Measurements from ENCODE around the gene GGT6.
"Not testable (repeated sequence)": the region's sequence is repeated elsewhere in the genome, so short reads cannot be mapped to it uniquely, and the experiment has no call there.

GGT6 gene

GRCh38 chr17:4592240-4593005 is 32.0 kb upstream of the GGT6 start:
- no peak for DNase-seq (ENCODE audit: low read depth)
- H3K4me3 ChIP-seq (ENCODE audit: low read depth, low read length): no peak overlapping the region
- TF ChIP-seq CTCF (IDR thresholded peaks at IDR 0.05; ENCODE audit: insufficient read depth, low read depth, low read length, missing control alignments): no peak

DNA sequence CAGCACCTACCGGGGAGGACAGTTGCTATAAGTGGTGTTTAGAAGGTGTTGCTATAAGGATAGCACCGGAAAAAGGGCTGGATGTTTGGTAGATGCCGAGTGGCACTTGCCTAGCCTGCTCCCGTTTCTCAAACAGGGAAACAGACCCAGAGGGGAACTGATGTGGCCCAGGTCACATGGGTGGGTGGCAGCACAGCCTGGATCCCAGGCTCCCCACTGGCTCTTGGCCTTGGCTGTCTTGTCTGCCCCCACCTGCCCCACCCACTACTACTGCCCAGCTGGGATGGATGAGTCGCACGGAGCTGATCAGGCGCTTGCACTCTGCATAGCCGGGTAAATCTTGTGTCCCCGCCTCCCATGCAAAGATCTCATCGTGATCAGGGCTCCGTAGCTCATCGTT is 31.2 kb upstream of the GGT6 start:
- no peak overlapping the region for H3K4me3 ChIP-seq (ENCODE audit: low read depth, low read length)
- DNase-seq (ENCODE audit: low read depth): no peak
- no peak for TF ChIP-seq CTCF (IDR thresholded peaks at IDR 0.05; ENCODE audit: insufficient read depth, low read depth, low read length, missing control alignments)

DNA sequence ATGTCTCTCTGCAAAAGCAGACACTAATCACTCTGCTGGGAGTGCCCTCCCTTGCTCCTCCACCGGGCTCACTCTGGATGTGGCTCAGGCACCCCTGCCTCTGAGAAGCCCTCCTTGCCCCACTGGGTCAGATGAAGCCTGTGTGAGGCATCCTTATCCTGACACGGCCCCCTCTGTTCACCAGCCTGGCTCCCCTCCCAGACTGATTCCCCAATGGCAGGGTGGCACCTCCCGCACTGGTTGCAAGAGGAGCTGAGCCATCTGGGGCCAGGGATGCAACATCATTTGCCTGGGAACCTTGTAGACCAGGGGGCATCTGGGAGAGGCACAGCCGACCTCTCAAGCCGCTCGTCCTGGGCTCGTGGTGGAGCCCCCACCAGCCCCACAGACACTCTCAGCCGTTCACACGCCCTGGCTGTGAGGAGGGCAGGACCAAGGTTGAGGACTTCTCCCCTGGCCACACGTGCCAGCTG is 30.6 kb upstream of the GGT6 start:
- H3K4me3 ChIP-seq (ENCODE audit: low read depth, low read length): no peak overlapping the region
- no peak for TF ChIP-seq CTCF (IDR thresholded peaks at IDR 0.05; ENCODE audit: insufficient read depth, low read depth, low read length, missing control alignments)
- no peak for DNase-seq (ENCODE audit: low read depth)

GRCh38 chr17:4590042-4590441 is 29.7 kb upstream of the GGT6 start:
- DNase-seq (ENCODE audit: low read depth); H3K4me3 ChIP-seq (ENCODE audit: low read depth, low read length): not testable (repeated sequence)

DNA sequence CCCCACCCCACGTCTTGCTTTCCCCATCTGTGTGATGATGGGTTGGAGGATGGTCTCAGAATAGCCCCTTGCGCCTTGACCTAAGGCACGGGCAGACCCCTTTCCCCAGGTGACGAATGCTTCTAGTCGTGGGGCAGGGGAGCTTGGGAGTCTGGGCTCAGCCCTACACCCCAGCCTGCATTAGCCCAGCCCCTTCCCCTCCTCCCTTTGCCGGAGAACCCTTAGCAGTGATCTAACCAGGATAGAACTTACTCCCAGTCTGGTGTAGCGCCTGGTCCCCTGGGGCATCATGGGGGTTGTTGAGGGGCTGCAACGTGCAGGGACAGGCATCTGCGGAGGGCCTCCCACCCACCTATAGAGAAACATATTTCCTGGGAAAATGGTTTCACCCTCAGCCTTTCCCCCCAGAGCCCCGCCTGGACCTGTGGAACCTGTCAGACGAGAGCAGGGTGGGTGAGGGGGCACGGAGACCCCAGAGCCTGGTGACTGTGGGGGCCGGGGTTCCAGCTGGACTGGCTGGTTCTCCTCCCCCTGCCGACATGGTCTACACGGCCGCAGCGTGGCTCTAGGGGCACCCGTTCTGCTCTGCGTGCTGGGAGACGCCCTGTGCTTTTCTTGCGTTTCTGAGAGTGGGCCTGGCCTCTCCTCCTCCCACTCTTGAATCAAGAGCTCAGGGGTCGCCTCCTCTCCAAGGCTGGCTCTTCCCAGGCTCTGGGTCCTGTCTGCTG is 28.7 kb upstream of the GGT6 start:
- no peak for DNase-seq (ENCODE audit: low read depth)
- TF ChIP-seq CTCF (IDR thresholded peaks at IDR 0.05; ENCODE audit: insufficient read depth, low read depth, low read length, missing control alignments): no peak
- H3K4me3 ChIP-seq (ENCODE audit: low read depth, low read length): no peak overlapping the region

DNA sequence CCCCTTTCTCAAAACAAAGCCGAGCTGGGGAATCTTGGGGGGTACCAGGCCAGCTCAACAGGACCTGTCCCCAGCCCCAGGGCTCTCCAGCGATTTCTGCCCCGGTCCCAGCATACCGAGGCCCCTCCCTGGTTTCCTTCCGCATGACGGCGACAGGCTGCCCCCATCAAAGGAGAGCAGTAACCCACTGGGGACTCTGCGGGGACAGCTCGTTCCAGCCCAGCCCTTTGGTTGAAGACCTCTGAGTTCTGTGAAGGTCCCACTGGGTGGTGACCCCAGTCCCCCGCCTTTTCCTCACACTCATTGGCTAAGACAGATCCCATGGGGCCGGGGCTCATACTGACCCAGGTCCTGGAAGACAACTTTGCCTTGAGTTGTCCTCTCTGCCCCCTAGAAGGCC is 28.0 kb upstream of the GGT6 start:
- no peak overlapping the region for H3K4me3 ChIP-seq (ENCODE audit: low read depth, low read length)
- DNase-seq (ENCODE audit: low read depth): no peak
- no peak for TF ChIP-seq CTCF (IDR thresholded peaks at IDR 0.05; ENCODE audit: insufficient read depth, low read depth, low read length, missing control alignments)

- TF ChIP-seq CTCF (IDR thresholded peaks at IDR 0.05; ENCODE audit: insufficient read depth, low read depth, low read length, missing control alignments): no peak
- no peak overlapping the region for H3K4me3 ChIP-seq (ENCODE audit: low read depth, low read length)
- DNase-seq (ENCODE audit: low read depth): no peak
Observed at GRCh38 chr17:4587803-4588202, 27.4 kb upstream of the GGT6 start.
